HEK293 (cell line): ENCODE results near the gene STK32C.
"Not testable (repeated sequence)": the region's sequence is repeated elsewhere in the genome, so short reads cannot be mapped to it uniquely, and the experiment has no call there.

Source experiments
- CTCF ChIA-PET: fragments of 350-600 bp; formaldehyde crosslinking; extraction: SDS; loops from one replicate; lab custom pipeline; 2021; ENCODE audit warnings: antibody characterized with exemption; lab: Yijun Ruan, JAX
- POLR2A ChIA-PET: fragments of 300-600 bp; formaldehyde crosslinking; extraction: SDS; loops from one replicate; lab custom pipeline; 2020; ENCODE audit warnings: antibody characterized with exemption, inconsistent platforms; lab: Yijun Ruan, JAX
- H3K27ac ChIP-seq: fragments of 200-500 bp; sonication (Bioruptor generic); 2 replicates; pipeline ENCODE4 v1.5.1; 2014; ENCODE audit warnings: low read depth, low read length, control low read depth, inconsistent platforms; ENCODE audit errors: extremely low read depth
- H3K36me3 ChIP-seq, 2 experiments: fragments of 200-500 bp in 1 of 2; sonication (Bioruptor generic) in 1 of 2; 1 replicate in 1 of 2; 2 replicates in 1 of 2; pipeline ENCODE4 v1.5.1; 2014 to 2017; ENCODE audit warnings: inconsistent platforms in 2 of 2, low read length in 2 of 2; ENCODE audit not compliant: control insufficient read depth in 2 of 2, insufficient read depth in 1 of 2
- H3K4me1 ChIP-seq: fragments of 200-500 bp; sonication (Bioruptor generic); 2 replicates; pipeline ENCODE4 v1.5.1; 2014; ENCODE audit warnings: mild to moderate bottlenecking, low read length, inconsistent platforms; ENCODE audit not compliant: control insufficient read depth, insufficient read depth
- H3K4me3 ChIP-seq: 2 replicates; pipeline ENCODE4 v1.5.1; 2011; ENCODE audit warnings: low read depth, mild to moderate bottlenecking, control low read depth, low read length, moderate library complexity
- H3K9me3 ChIP-seq: fragments of 200-500 bp; sonication (Bioruptor generic); 2 replicates; pipeline ENCODE4 v1.5.1; 2014; ENCODE audit warnings: low read depth, low read length, inconsistent platforms; ENCODE audit not compliant: control insufficient read depth, insufficient read depth
- EGR2 ChIP-seq: fragments of 450-650 bp; formaldehyde crosslinking; IDR thresholded peaks from 2 replicates; pipeline ENCODE4 v1.5.1; 2016; ENCODE audit warnings: low read depth, missing biosample characterization, missing genetic modification characterization
- FEZF1 ChIP-seq: fragments of 450-650 bp; formaldehyde crosslinking; IDR thresholded peaks from 2 replicates; pipeline ENCODE4 v1.5.1; 2016; ENCODE audit warnings: missing biosample characterization, missing genetic modification characterization
- HOXA7 ChIP-seq: sonication (generic); formaldehyde crosslinking; IDR thresholded peaks from 2 replicates; pipeline ENCODE4 v1.8.1; 2022; ENCODE audit warnings: missing genetic modification reagents, borderline replicate concordance
- HOXD13 ChIP-seq: sonication (generic); formaldehyde crosslinking; IDR thresholded peaks from 2 replicates; pipeline ENCODE4 v1.8.0; 2022; ENCODE audit warnings: missing genetic modification reagents, borderline replicate concordance
- KLF17 ChIP-seq: fragments of 450-650 bp; formaldehyde crosslinking; IDR thresholded peaks from 2 replicates; pipeline ENCODE4 v1.5.1; 2016; ENCODE audit warnings: missing biosample characterization, missing genetic modification characterization
- RBAK ChIP-seq: fragments of 450-650 bp; formaldehyde crosslinking; IDR thresholded peaks from 2 replicates; pipeline ENCODE4 v1.5.1; 2016; ENCODE audit warnings: missing biosample characterization, missing genetic modification characterization
- REST ChIP-seq: fragments of 450-650 bp; formaldehyde crosslinking; IDR thresholded peaks from 2 replicates; pipeline ENCODE4 v1.5.1; 2016; ENCODE audit warnings: missing biosample characterization, missing genetic modification characterization
- SETDB1 ChIP-seq: IDR thresholded peaks from one replicate; pipeline ENCODE4 v1.6.1; 2017; ENCODE audit warnings: mild to moderate bottlenecking, low read length, moderate library complexity, mixed read lengths; ENCODE audit not compliant: insufficient read length
- ZFHX2 ChIP-seq: fragments of 450-650 bp; formaldehyde crosslinking; conservative IDR thresholded peaks from 2 replicates; pipeline ENCODE4 v1.5.1; 2016; ENCODE audit warnings: missing biosample characterization, missing genetic modification characterization
- ZNF174 ChIP-seq: fragments of 450-650 bp; formaldehyde crosslinking; IDR thresholded peaks from 2 replicates; pipeline ENCODE4 v1.5.0; 2017; ENCODE audit warnings: missing biosample characterization, mild to moderate bottlenecking, missing genetic modification characterization
- ZNF184 ChIP-seq: fragments of 450-650 bp; IDR thresholded peaks from 2 replicates; pipeline ENCODE4 v1.5.1; 2018; ENCODE audit warnings: missing biosample characterization, mild to moderate bottlenecking, missing genetic modification characterization
- ZNF239 ChIP-seq: fragments of 450-650 bp; formaldehyde crosslinking; IDR thresholded peaks from 2 replicates; pipeline ENCODE4 v1.5.1; 2016; ENCODE audit warnings: missing biosample characterization, missing genetic modification characterization
- ZNF37A ChIP-seq: fragments of 450-650 bp; IDR thresholded peaks from 2 replicates; pipeline ENCODE4 v1.5.1; 2018; ENCODE audit warnings: missing biosample characterization, missing genetic modification characterization
- ZNF501 ChIP-seq: fragments of 450-650 bp; formaldehyde crosslinking; IDR thresholded peaks from 2 replicates; pipeline ENCODE4 v1.5.1; 2016; ENCODE audit warnings: missing biosample characterization, missing genetic modification characterization
- ZNF530 ChIP-seq: fragments of 450-650 bp; formaldehyde crosslinking; IDR thresholded peaks from 2 replicates; pipeline ENCODE4 v1.5.1; 2016; ENCODE audit warnings: low read depth, missing biosample characterization, missing genetic modification characterization
- ZNF544 ChIP-seq: fragments of 450-650 bp; formaldehyde crosslinking; IDR thresholded peaks from 2 replicates; pipeline ENCODE4 v1.5.0; 2017; ENCODE audit warnings: missing biosample characterization, missing genetic modification characterization
- ZNF548 ChIP-seq: fragments of 450-650 bp; formaldehyde crosslinking; IDR thresholded peaks from 2 replicates; pipeline ENCODE4 v1.5.1; 2016; ENCODE audit warnings: missing biosample characterization, missing genetic modification characterization
- ZNF677 ChIP-seq: fragments of 450-650 bp; IDR thresholded peaks from 2 replicates; pipeline ENCODE4 v1.5.0; 2018; ENCODE audit warnings: missing biosample characterization, mild to moderate bottlenecking, missing genetic modification characterization, moderate library complexity
- ZNF692 ChIP-seq: fragments of 450-650 bp; formaldehyde crosslinking; IDR thresholded peaks from 2 replicates; pipeline ENCODE4 v1.5.1; 2016; ENCODE audit warnings: missing biosample characterization, missing genetic modification characterization
- ZNF792 ChIP-seq: fragments of 450-650 bp; formaldehyde crosslinking; IDR thresholded peaks from 2 replicates; pipeline ENCODE4 v1.5.1; 2016; ENCODE audit warnings: missing biosample characterization, missing genetic modification characterization
- TF ChIP-seq, protein P1 (sequence below): fragments of 450-650 bp; IDR thresholded peaks from 2 replicates; pipeline ENCODE4 v1.5.1; 2018; ENCODE audit warnings: missing biosample characterization, missing genetic modification characterization

STK32C gene

GRCh38 chr10:132270256-132270655 lies 37.5 kb downstream of the STK32C start:
- TF ChIP-seq REST (tag by site-specific recombination) = no peak
- no peak for TF ChIP-seq HOXD13 (CRISPR knock-in tag)
- TF ChIP-seq ZNF37A = no peak
- no peak for TF ChIP-seq ZNF184 (tag by site-specific recombination)
- TF ChIP-seq, protein P1, sequence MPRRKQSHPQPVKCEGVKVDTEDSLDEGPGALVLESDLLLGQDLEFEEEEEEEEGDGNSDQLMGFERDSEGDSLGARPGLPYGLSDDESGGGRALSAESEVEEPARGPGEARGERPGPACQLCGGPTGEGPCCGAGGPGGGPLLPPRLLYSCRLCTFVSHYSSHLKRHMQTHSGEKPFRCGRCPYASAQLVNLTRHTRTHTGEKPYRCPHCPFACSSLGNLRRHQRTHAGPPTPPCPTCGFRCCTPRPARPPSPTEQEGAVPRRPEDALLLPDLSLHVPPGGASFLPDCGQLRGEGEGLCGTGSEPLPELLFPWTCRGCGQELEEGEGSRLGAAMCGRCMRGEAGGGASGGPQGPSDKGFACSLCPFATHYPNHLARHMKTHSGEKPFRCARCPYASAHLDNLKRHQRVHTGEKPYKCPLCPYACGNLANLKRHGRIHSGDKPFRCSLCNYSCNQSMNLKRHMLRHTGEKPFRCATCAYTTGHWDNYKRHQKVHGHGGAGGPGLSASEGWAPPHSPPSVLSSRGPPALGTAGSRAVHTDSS = no peak
- TF ChIP-seq ZNF239 (tag by site-specific recombination) = no peak
- no peak for TF ChIP-seq ZNF677 (tag by site-specific recombination)
- TF ChIP-seq ZNF530 = no peak
- TF ChIP-seq ZNF548 (tag by site-specific recombination) = no peak
- TF ChIP-seq ZNF544 (tag by site-specific recombination) = no peak
- no peak for TF ChIP-seq FEZF1 (tag by site-specific recombination)
- TF ChIP-seq ZNF692 = no peak
- TF ChIP-seq KLF17 (tag by site-specific recombination) = no peak
- TF ChIP-seq SETDB1 = no peak
- no peak for TF ChIP-seq ZNF501
- no peak for TF ChIP-seq ZNF792 (tag by site-specific recombination)
- no peak for TF ChIP-seq RBAK (tag by site-specific recombination)
- POLR2A ChIA-PET = no interaction called here
- Histone ChIP-seq H3K4me1 (no peaks in the 10 kb centered on the region), H3K27ac (no peak overlapping the region), H3K4me3 (no peak overlapping the region), H3K9me3 (no peaks in the 10 kb centered on the region), H3K36me3 (no peaks in the 10 kb centered on the region)
- CTCF ChIA-PET = no interaction called here

- CTCF ChIA-PET = interaction anchor here (0.5 kb wide), 1 partner anchor 1060 kb away, joined by 3 read pairs; no protein-coding TSS in a partner anchor
- POLR2A ChIA-PET = no interaction called here
These were observed 38.2 kb downstream of the STK32C start for GRCh38 chr10:132269266-132270230.

GRCh38 chr10:132267916-132268315 lies 39.8 kb downstream of the STK32C start:
- H3K4me3 ChIP-seq, POLR2A ChIA-PET, H3K36me3 ChIP-seq, CTCF ChIA-PET, H3K4me1 ChIP-seq, H3K9me3 ChIP-seq, H3K27ac ChIP-seq: not testable (repeated sequence)

More at GRCh38 chr10:132269266-132270230, 38.2 kb downstream of the STK32C start:
- Histone ChIP-seq H3K9me3 (no peaks in the 10 kb centered on the region), H3K27ac (no peak overlapping the region), H3K4me1 (no peaks in the 10 kb centered on the region), H3K36me3 (no peaks in the 10 kb centered on the region), H3K4me3 (no peak overlapping the region)
- TF ChIP-seq EGR2 (tag by site-specific recombination) = 0 out of 2 replicates have a peak, but pooled peaks have one; percentile 13
- TF ChIP-seq ZNF174 = no peak
- peak; percentile 38; the same call in 1 of the 2 replicates for TF ChIP-seq ZFHX2 (tag by site-specific recombination)
- TF ChIP-seq HOXA7 (CRISPR knock-in tag) = no peak
